Trophoblast cell (in vitro differentiated cells and primary cell): ENCODE measurements around the gene MATN4.

Experiments used
- DNase-seq, 2 donors: peaks; one replicate each; pipeline ENCODE4 v3.0.0-alpha.2; 2016
- H2AFZ ChIP-seq: 2 replicates; pipeline ENCODE4 v1.6.1; 2013; ENCODE audit warnings: low read length, moderate library complexity, mild to moderate bottlenecking; ENCODE audit not compliant: insufficient read depth, poor library complexity
- H2AK5ac ChIP-seq: 2 replicates; pipeline ENCODE4 v1.6.1; 2013; ENCODE audit warnings: mild to moderate bottlenecking, low read length
- H2BK120ac ChIP-seq: 2 replicates; pipeline ENCODE4 v1.6.1; 2013; ENCODE audit warnings: low read length, mild to moderate bottlenecking, moderate library complexity; ENCODE audit not compliant: insufficient read depth, poor library complexity
- H2BK12ac ChIP-seq: 2 replicates; pipeline ENCODE4 v1.6.1; 2013; ENCODE audit warnings: mild to moderate bottlenecking, low read length, moderate library complexity
- H2BK5ac ChIP-seq: 2 replicates; pipeline ENCODE4 v1.6.1; 2013; ENCODE audit warnings: low read length, low read depth, moderate library complexity, mild to moderate bottlenecking; ENCODE audit not compliant: poor library complexity
- H3K14ac ChIP-seq: 2 replicates; pipeline ENCODE4 v1.6.1; 2013; ENCODE audit warnings: mild to moderate bottlenecking, low read length
- H3K18ac ChIP-seq: 2 replicates; pipeline ENCODE4 v1.6.1; 2013; ENCODE audit warnings: mild to moderate bottlenecking, low read length
- H3K23ac ChIP-seq: 2 replicates; pipeline ENCODE4 v1.6.1; 2013; ENCODE audit warnings: low read length
- H3K27ac ChIP-seq: 2 replicates; pipeline ENCODE4 v1.5.1; 2013; ENCODE audit warnings: low read depth, mild to moderate bottlenecking, inconsistent platforms, low read length, moderate library complexity
- H3K27me3 ChIP-seq: 2 replicates; pipeline ENCODE4 v1.6.1; 2013; ENCODE audit warnings: inconsistent platforms, mild to moderate bottlenecking, low read length, moderate library complexity; ENCODE audit not compliant: insufficient read depth
- H3K36me3 ChIP-seq, 2 experiments: 1 replicate in 1 of 2; 2 replicates in 1 of 2; pipeline ENCODE4 v1.6.1; 2013; ENCODE audit warnings: low read length in 2 of 2, mild to moderate bottlenecking in 2 of 2, moderate library complexity in 1 of 2; ENCODE audit not compliant: insufficient read depth in 2 of 2, control insufficient read depth in 1 of 2
- H3K4ac ChIP-seq: 2 replicates; pipeline ENCODE4 v1.6.1; 2013; ENCODE audit warnings: low read depth, mild to moderate bottlenecking, low read length, moderate library complexity
- H3K4me1 ChIP-seq, 2 experiments: 1 replicate in 1 of 2; 2 replicates in 1 of 2; pipeline ENCODE4 v1.6.1; 2013; ENCODE audit warnings: low read length in 2 of 2, mild to moderate bottlenecking in 2 of 2, moderate library complexity in 1 of 2; ENCODE audit not compliant: insufficient read depth in 2 of 2, control insufficient read depth in 1 of 2
- H3K4me2 ChIP-seq: 2 replicates; pipeline ENCODE4 v1.6.1; 2013; ENCODE audit warnings: inconsistent platforms, mild to moderate bottlenecking, low read length, moderate library complexity
- H3K4me3 ChIP-seq: 2 replicates; pipeline ENCODE4 v1.5.1; 2013; ENCODE audit warnings: mild to moderate bottlenecking, low read depth, low read length, inconsistent platforms
- H3K79me1 ChIP-seq: one replicate; pipeline ENCODE4 v1.6.1; 2013; ENCODE audit warnings: low read length
- H3K79me2 ChIP-seq: 2 replicates; pipeline ENCODE4 v1.6.1; 2013; ENCODE audit warnings: low read length, mild to moderate bottlenecking; ENCODE audit not compliant: control insufficient read depth, insufficient read depth, poor library complexity
- H3K9ac ChIP-seq: 2 replicates; pipeline ENCODE4 v1.6.1; 2013; ENCODE audit warnings: mild to moderate bottlenecking, low read length
- H3K9me3 ChIP-seq: 2 replicates; pipeline ENCODE4 v1.6.1; 2013; ENCODE audit warnings: low read depth, mild to moderate bottlenecking, control low read depth, inconsistent platforms, low read length; ENCODE audit not compliant: insufficient read depth
- H4K12ac ChIP-seq: 2 replicates; pipeline ENCODE4 v1.6.1; 2013; ENCODE audit warnings: low read depth, mild to moderate bottlenecking, low read length, moderate library complexity
- H4K8ac ChIP-seq: 2 replicates; pipeline ENCODE4 v1.6.1; 2013; ENCODE audit warnings: low read depth, mild to moderate bottlenecking, low read length, moderate library complexity
- H4K91ac ChIP-seq: one replicate; pipeline ENCODE4 v1.6.1; 2013; ENCODE audit warnings: low read depth, mild to moderate bottlenecking, low read length, moderate library complexity
- whole genome bisulfite sequencing: extraction: QIAGEN DNeasy Blood & Tissue Kit; methylation state at CpG from one replicate; pipeline ENCODE4 v1.1.7; 2013; ENCODE audit warnings: missing lambda C conversion rate; ENCODE audit not compliant: insufficient read length, insufficient coverage; ENCODE audit errors: extremely low coverage; 5-methylcytosine and 5-hydroxymethylcytosine counted together

Gene MATN4

GRCh38 chr20:45341939-45342854 is 34.1 kb upstream of the MATN4 start:
- H4K12ac ChIP-seq, result no peak overlapping the region
- peak overlapping the region; percentile 35 for H3K9ac ChIP-seq
- H3K27ac ChIP-seq, result peak overlapping the region; percentile 97
- H4K91ac ChIP-seq, result peak overlapping the region; percentile 88
- peak overlapping the region; percentile 80 for H2AK5ac ChIP-seq
- H4K8ac ChIP-seq, result peak overlapping the region; percentile 56
- H2BK12ac ChIP-seq, result peak overlapping the region; percentile 94
- H3K4ac ChIP-seq, result peak overlapping the region; percentile 88
- peak overlapping the region; percentile 27 for H3K18ac ChIP-seq
- H3K4me1 ChIP-seq, result peaks cover 70 to 88% of the 10 kb centered on the region in 2 experiments
- peak overlapping the region; percentile 57 for H2BK5ac ChIP-seq
- WGBS, result no CpG with 5 or more reads among the region's 16 CpGs
- no peak overlapping the region for H2AFZ ChIP-seq
- H3K36me3 ChIP-seq, result peaks cover 7 to 14% of the 10 kb centered on the region in 2 experiments
- peak; percentile 77 to 80 for DNase-seq
- H2BK120ac ChIP-seq, result peak overlapping the region; percentile 83
- peaks cover 52% of the 10 kb centered on the region for H3K79me2 ChIP-seq
- H3K27me3 ChIP-seq, result no peaks in the 10 kb centered on the region
- H3K14ac ChIP-seq, result peak overlapping the region; percentile 78
- no peaks in the 10 kb centered on the region for H3K9me3 ChIP-seq
- H3K23ac ChIP-seq, result no peak overlapping the region
- peak overlapping the region; percentile 70 for H3K4me2 ChIP-seq
- peaks cover 63% of the 10 kb centered on the region for H3K79me1 ChIP-seq
- no peak overlapping the region for H3K4me3 ChIP-seq

DNA sequence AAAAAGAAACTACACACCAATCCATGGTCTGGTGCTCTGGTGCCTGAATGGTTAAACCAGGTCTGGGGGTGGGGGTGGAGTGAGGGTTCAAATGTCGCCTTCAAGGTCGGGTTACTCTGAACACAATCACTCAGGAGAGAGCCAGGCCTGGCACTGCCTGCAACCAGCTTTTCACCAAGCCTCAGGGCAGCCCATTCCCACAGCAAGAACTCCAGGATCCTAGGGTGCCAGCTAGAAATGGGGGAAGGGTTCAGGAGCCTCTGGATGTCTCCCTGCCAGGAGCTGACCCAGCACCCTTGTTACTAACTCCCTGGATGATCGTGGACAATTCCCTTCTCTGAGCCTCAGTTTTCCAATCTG is 33.5 kb upstream of the MATN4 start:
- Histone ChIP-seq H4K91ac (peak overlapping the region; percentile 82), H3K23ac (no peak overlapping the region), H3K4me3 (peak overlapping the region; percentile 39), H2AK5ac (peak overlapping the region; percentile 80), H3K9ac (peak overlapping the region; percentile 35), H3K27ac (peak overlapping the region; percentile 97), H3K9me3 (no peaks in the 10 kb centered on the region), H3K4me1 (peaks cover 76 to 93% of the 10 kb centered on the region in 2 experiments), H3K27me3 (no peaks in the 10 kb centered on the region), H4K8ac (peak overlapping the region; percentile 56), H3K79me1 (peaks cover 66% of the 10 kb centered on the region), H3K4ac (peak overlapping the region; percentile 88), H3K18ac (peak overlapping the region; percentile 27), H2BK12ac (peak overlapping the region; percentile 92), H3K36me3 (peaks cover 7 to 14% of the 10 kb centered on the region in 2 experiments), H4K12ac (no peak overlapping the region), H3K4me2 (peak overlapping the region; percentile 70), H2BK120ac (peak overlapping the region; percentile 83), H2BK5ac (peak overlapping the region; percentile 57), H3K79me2 (peaks cover 51% of the 10 kb centered on the region), H2AFZ (no peak overlapping the region), H3K14ac (peak overlapping the region; percentile 47)
- no CpG with 5 or more reads among the region's 3 CpGs for WGBS
- DNase-seq, result no peak

DNA sequence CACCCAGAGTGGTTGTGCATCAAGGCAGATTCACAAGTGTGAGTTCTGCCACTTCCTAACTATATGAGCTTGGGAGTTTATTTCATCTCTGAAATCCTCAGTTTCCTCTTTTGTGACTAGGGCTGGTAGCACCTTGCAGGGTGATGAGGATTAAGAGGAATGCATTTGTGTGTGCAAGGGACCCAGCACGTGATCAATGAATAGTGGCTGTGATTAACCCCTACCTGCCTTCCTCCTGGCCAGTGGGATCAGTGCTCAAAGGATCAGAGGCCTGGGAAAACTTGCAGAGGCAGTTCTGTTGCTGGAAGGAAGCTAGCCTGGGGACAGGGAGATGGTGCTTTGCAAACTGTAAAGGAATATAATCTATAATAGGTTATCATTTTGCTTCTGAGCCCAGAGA is 32.9 kb upstream of the MATN4 start:
- Histone ChIP-seq H3K23ac (no peak overlapping the region), H3K18ac (peak overlapping the region; percentile 2), H2BK5ac (no peak overlapping the region), H3K79me1 (peaks cover 61% of the 10 kb centered on the region), H3K9me3 (no peaks in the 10 kb centered on the region), H2AK5ac (no peak overlapping the region), H3K27ac (peak overlapping the region; percentile 97), H3K4me3 (no peak overlapping the region), H4K91ac (peak overlapping the region; percentile 44), H3K9ac (no peak overlapping the region), H3K14ac (no peak overlapping the region), H3K79me2 (peaks cover 46% of the 10 kb centered on the region), H3K4me1 (peaks cover 72 to 89% of the 10 kb centered on the region in 2 experiments), H2BK120ac (no peak overlapping the region), H2BK12ac (peak overlapping the region; percentile 58), H3K27me3 (no peaks in the 10 kb centered on the region), H3K4ac (peak overlapping the region; percentile 80), H3K4me2 (peak overlapping the region; percentile 17), H2AFZ (no peak overlapping the region), H3K36me3 (peaks cover 7 to 14% of the 10 kb centered on the region in 2 experiments), H4K8ac (no peak overlapping the region), H4K12ac (no peak overlapping the region)
- no peak for DNase-seq
- WGBS, result no CpG with 5 or more reads among the region's 1 CpG

GRCh38 chr20:45340236-45340847 is 32.2 kb upstream of the MATN4 start:
- Histone ChIP-seq H3K27me3 (no peaks in the 10 kb centered on the region), H2BK12ac (peak overlapping the region; percentile 34), H3K9me3 (no peaks in the 10 kb centered on the region), H3K79me2 (peaks cover 46% of the 10 kb centered on the region), H3K4ac (peak overlapping the region; percentile 80), H3K9ac (no peak overlapping the region), H3K18ac (peak overlapping the region; percentile 2), H2AK5ac (no peak overlapping the region), H3K27ac (peak overlapping the region; percentile 20), H4K8ac (no peak overlapping the region), H3K4me3 (no peak overlapping the region), H2BK120ac (no peak overlapping the region), H4K91ac (peak overlapping the region; percentile 44), H4K12ac (no peak overlapping the region), H2BK5ac (no peak overlapping the region), H3K36me3 (peaks cover 13 to 20% of the 10 kb centered on the region in 2 experiments), H3K14ac (no peak overlapping the region), H3K4me1 (peaks cover 74 to 83% of the 10 kb centered on the region in 2 experiments), H2AFZ (no peak overlapping the region), H3K4me2 (no peak overlapping the region), H3K79me1 (peaks cover 60% of the 10 kb centered on the region), H3K23ac (no peak overlapping the region)
- no CpG with 5 or more reads among the region's 5 CpGs for WGBS
- DNase-seq, result no peak
